Muscle layer of colon (tissue), 2 donors: ENCODE measurements around the gene SLC25A23.

Source experiments
- H3K27ac ChIP-seq: one replicate; pipeline ENCODE4 v1.7.0; 2013; ENCODE audit warnings: low read depth, mild to moderate bottlenecking, low read length, moderate library complexity
- H3K27me3 ChIP-seq, 2 donors: one replicate each; pipeline ENCODE4 v1.7.0; 2013; ENCODE audit warnings: low read length in 2 of 2, mild to moderate bottlenecking in 2 of 2; ENCODE audit not compliant: insufficient read depth in 2 of 2, control insufficient read depth in 1 of 2
- H3K36me3 ChIP-seq: one replicate; pipeline ENCODE4 v1.7.0; 2013; ENCODE audit warnings: mild to moderate bottlenecking, low read length; ENCODE audit not compliant: insufficient read depth
- H3K4me1 ChIP-seq: one replicate; pipeline ENCODE4 v1.7.0; 2013; ENCODE audit warnings: mild to moderate bottlenecking, low read length; ENCODE audit not compliant: insufficient read depth
- H3K4me3 ChIP-seq, 2 donors: one replicate each; pipeline ENCODE4 v1.7.0; 2013; ENCODE audit warnings: low read length in 2 of 2, low read depth in 1 of 2, mild to moderate bottlenecking in 1 of 2, moderate library complexity in 1 of 2
- H3K9ac ChIP-seq: one replicate; pipeline ENCODE4 v1.7.0; 2013; ENCODE audit warnings: low read length
- H3K9me3 ChIP-seq: one replicate; pipeline ENCODE4 v1.7.0; 2013; ENCODE audit warnings: mild to moderate bottlenecking, low read length
- donor health status: abdominal sarcoma.
- donor health status: Adenocarcinoma of cecum.

Gene SLC25A23

DNA sequence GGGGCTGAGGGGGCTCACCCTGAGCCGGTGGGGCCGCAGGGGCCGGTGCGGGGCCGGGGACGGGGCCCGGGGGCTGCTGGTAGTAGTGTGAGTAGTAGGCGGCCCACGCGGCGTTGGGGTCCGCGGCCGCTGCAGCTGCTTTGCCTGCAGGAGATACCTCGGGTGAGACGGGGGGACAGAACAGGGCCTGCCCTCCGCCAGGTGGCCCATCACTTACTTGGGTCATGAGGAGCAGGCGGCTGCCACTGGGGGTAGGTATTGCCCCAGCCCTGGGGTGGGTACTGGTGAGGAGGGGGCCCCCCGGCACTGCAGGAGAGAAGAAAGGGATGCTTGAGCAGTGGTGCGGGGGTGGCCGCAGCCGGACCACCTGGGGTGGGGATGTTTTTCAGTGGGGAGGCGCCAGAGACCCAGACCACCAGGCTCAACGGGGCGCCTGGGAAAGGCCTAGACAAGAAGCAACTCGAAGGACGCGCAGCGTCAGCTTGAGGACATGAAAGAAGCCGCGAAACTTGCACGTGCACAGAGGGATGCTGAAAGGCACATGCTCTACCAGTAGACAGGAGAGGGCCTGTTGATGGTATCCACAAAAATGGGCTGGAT lies 43.9 kb downstream of the SLC25A23 start:
- H3K4me3 ChIP-seq, result no peak overlapping the region
- no peaks in the 10 kb centered on the region for H3K9me3 ChIP-seq
- no peaks in the 10 kb centered on the region for H3K27me3 ChIP-seq
- H3K9ac ChIP-seq, result no peak overlapping the region
- H3K27ac ChIP-seq, result no peak overlapping the region
- peaks cover 56% of the 10 kb centered on the region for H3K36me3 ChIP-seq
- no peaks in the 10 kb centered on the region for H3K4me1 ChIP-seq

DNA sequence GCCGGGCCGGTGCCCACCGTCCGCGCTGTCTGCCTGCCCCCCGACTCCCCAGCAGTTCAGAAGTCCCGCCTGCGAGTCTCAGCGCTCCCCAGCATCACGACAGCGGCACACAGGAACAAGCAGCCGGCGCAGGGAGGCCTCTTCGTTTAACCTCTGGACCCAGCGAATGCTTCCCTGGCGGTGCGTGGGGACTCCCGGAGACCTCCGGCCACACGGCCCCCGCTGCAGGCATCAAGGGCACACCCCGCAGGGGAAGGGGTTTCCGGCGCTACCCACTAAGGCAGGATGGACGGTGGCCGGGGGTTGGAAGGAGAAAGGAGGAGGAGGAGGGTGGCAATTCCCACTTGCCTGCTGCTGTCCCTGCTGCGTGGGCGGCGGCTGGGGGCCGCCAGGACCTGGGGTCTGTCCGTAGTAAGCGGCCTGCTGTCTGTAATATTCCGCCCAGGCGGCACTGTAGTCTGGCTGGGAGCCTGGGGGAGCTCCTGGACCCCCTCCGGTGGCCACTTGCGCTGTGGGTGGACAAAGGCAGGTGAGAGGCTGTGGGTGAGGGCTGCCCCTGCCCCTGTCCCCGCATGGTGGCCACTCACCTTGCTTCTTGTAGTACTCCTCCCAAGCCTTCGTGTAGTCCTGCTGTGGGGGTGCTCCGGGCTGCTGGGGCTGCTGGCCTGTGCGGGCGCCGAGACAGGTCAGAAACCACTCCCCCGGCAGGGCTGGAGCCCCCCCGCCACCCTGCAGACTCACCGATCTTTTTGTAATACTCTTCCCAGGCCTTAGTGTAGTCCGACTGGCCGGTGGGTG lies 44.6 kb downstream of the SLC25A23 start:
- H3K36me3 ChIP-seq, result peaks cover 49% of the 10 kb centered on the region
- no peaks in the 10 kb centered on the region for H3K9me3 ChIP-seq

DNA sequence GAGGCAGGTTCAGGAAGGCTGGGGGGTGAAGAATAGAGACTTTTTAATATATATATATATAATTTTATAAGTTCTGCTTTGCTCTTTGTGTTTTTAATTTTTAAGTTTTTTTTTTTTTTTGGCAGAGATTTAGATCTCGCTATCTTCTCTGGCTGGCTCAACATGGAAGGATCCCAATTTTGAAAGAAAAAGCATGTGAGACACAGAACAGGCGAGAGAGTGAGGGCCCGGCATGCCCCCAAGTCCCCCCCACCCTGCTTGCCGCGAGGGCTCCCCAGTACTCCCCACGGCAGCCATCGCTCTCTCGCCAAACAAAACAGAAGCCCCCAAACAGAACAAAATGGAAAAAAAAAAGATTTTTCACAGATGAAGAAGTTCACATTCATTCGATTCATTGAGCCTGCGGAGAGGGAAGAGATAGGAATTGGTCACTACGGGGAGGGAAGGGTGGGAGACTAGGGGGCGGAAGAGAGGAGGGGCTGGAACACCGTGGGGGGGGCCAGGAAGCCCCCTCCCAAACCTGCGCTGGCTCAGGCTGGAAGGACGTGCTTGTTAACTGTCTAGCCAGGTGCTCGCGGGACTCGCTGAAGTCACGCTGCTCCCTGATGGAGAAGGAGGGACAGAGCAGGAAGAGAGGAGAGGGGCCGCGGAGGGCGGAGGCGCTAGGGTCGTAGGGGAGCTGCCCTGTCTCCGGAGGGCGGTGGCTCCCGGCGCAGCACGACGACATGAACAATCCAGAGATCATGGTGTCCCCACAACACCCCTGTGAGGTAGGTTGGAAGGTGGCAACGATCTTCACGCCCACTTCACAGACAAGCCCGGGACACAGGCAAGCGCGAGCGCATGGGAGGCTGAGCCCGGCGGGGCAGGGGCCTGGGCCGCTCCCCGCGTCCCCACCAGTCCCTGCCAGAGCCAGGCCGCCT lies 45.6 kb downstream of the SLC25A23 start:
- peaks cover 39% of the 10 kb centered on the region for H3K36me3 ChIP-seq

More for the DNA sequence above, 44.6 kb downstream of the SLC25A23 start:
- no peaks in the 10 kb centered on the region for H3K27me3 ChIP-seq
- no peak overlapping the region for H3K4me3 ChIP-seq
- no peak overlapping the region for H3K27ac ChIP-seq
- no peaks in the 10 kb centered on the region for H3K4me1 ChIP-seq
- no peak overlapping the region for H3K9ac ChIP-seq

DNA sequence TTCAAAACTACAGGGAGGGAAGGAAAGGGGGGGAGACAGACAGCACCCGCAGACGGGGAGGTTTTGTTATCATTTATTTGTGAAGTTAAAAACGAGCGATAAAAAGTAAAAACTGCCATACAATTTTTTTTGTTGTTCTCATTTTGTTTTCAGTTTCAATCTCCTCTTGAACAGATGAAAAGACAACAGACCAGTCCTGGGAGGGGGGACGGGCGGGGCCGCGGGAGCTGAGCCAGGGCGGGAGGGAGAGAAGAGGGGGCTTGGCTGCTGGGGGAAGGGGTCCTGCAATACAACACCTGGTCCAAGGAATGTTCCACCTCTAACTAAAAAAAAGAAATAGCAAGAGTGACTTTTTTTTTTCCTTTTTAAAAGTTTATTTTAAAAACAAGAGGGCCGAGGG lies 46.3 kb downstream of the SLC25A23 start:
- H3K4me1 ChIP-seq, result no peaks in the 10 kb centered on the region
- no peak overlapping the region for H3K27ac ChIP-seq
- no peaks in the 10 kb centered on the region for H3K27me3 ChIP-seq

More for the DNA sequence above, 45.6 kb downstream of the SLC25A23 start:
- H3K4me3 ChIP-seq, result no peak overlapping the region
- no peaks in the 10 kb centered on the region for H3K27me3 ChIP-seq
- H3K4me1 ChIP-seq, result no peaks in the 10 kb centered on the region
- H3K9ac ChIP-seq, result no peak overlapping the region
- H3K27ac ChIP-seq, result no peak overlapping the region
- H3K9me3 ChIP-seq, result no peaks in the 10 kb centered on the region

DNA sequence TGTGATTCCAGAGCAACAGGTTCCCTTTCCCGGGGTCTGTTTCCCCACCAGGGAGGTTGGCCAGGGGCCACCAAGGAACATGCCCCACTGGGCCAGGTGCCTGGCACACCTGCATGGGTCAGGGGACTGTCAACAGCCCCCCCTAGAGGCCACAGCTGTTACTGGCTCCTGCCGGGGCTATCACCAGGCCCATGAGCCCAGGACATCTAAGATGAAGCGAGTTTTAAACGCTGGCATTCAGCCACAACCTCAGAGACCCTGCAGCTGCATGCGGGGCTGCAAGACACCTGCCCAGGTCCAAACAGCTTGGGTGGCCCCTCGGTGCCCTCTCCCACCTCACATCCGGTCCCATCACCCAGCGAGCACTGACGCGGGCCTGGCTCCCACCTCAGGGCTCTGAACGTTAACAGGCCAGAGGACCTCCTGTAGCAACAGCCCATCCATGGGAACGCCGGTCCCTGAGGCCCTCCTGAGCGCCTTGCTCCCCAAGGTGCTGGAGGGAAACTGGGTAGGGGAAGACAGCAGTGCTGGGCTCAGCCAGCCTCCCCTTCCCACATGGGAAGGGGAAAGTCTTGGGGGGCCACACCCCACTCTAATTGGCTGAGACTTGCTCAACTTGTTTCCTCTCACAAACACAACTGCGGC lies 47.0 kb downstream of the SLC25A23 start:
- H3K36me3 ChIP-seq, result peaks cover 24% of the 10 kb centered on the region
- no peak overlapping the region for H3K9ac ChIP-seq
- H3K4me3 ChIP-seq, result no peak overlapping the region
- no peak overlapping the region for H3K27ac ChIP-seq
- no peaks in the 10 kb centered on the region for H3K27me3 ChIP-seq
- H3K4me1 ChIP-seq, result no peaks in the 10 kb centered on the region
- no peaks in the 10 kb centered on the region for H3K9me3 ChIP-seq

More for the DNA sequence above, 46.3 kb downstream of the SLC25A23 start:
- H3K4me3 ChIP-seq, result no peak overlapping the region
- H3K36me3 ChIP-seq, result peaks cover 32% of the 10 kb centered on the region
- no peak overlapping the region for H3K9ac ChIP-seq
- H3K9me3 ChIP-seq, result no peaks in the 10 kb centered on the region

DNA sequence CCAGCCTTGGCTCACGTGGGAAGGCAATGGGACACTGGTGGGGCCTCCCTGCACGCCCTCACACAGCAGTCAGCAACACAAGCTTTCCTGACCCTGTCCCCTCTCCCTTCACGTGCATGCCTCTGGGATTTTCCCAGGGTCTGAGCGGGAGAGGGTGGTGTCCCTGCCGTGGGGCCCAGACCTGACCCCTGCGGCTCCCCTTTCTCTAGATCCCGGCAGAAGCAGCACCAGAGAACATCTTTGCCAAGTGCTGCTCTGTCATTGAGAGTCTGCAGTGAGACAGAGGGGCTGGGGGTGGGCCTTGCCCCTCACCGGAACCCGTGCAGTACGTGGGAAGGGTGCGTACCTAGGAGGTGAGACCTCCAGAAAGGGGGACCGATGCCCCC lies 47.5 kb downstream of the SLC25A23 start:
- H3K9me3 ChIP-seq, result no peaks in the 10 kb centered on the region
- H3K36me3 ChIP-seq, result peaks cover 19% of the 10 kb centered on the region
- no peak overlapping the region for H3K9ac ChIP-seq
- no peak overlapping the region for H3K4me3 ChIP-seq
- no peak overlapping the region for H3K27ac ChIP-seq
- no peaks in the 10 kb centered on the region for H3K4me1 ChIP-seq
- no peaks in the 10 kb centered on the region for H3K27me3 ChIP-seq

DNA sequence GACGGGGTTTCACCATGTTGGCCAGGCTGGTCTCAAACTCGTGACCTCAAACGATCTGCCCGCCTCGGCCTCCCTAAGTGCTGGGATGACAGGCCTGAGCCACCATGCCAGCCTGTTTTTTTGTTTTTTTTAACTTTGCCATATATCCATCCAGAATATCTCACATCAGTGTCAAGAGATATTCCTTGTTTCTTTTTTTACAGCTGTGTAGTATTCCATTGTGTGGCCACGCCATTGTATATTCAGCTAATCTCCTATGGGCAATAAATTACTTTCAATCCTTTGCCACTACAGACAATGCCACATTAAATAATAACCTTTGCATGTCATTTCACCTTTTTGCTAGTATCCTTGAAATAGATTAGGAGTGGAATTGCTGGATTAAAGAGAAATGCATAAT lies 50.2 kb downstream of the SLC25A23 start:
- Histone ChIP-seq H3K36me3 (peaks cover 3% of the 10 kb centered on the region), H3K9me3 (no peaks in the 10 kb centered on the region), H3K4me1 (no peaks in the 10 kb centered on the region), H3K9ac (no peak overlapping the region), H3K27ac (no peak overlapping the region), H3K27me3 (no peaks in the 10 kb centered on the region), H3K4me3 (no peak overlapping the region)

DNA sequence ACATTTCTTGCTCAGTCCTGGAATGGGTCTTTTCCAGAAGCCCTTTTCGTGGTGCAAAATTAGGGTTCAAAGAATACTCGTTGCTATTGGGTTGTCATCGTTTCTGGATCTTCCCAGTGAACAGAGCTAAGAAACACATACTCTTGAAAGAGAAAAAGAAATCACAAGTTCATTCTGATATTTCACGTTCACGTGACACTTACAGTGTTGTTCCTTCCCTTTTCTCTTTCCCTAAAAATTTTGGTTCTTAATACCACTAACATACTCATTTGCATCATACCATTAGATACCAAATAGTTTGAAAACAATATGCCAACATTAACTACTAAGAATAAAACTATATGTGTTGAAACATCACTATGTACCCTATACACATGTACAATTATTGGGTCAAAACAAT lies 53.2 kb downstream of the SLC25A23 start:
- Histone ChIP-seq H3K9me3 (no peaks in the 10 kb centered on the region), H3K36me3 (no peaks in the 10 kb centered on the region), H3K4me3 (no peak overlapping the region), H3K9ac (no peak overlapping the region), H3K4me1 (no peaks in the 10 kb centered on the region), H3K27me3 (no peaks in the 10 kb centered on the region), H3K27ac (no peak overlapping the region)

DNA sequence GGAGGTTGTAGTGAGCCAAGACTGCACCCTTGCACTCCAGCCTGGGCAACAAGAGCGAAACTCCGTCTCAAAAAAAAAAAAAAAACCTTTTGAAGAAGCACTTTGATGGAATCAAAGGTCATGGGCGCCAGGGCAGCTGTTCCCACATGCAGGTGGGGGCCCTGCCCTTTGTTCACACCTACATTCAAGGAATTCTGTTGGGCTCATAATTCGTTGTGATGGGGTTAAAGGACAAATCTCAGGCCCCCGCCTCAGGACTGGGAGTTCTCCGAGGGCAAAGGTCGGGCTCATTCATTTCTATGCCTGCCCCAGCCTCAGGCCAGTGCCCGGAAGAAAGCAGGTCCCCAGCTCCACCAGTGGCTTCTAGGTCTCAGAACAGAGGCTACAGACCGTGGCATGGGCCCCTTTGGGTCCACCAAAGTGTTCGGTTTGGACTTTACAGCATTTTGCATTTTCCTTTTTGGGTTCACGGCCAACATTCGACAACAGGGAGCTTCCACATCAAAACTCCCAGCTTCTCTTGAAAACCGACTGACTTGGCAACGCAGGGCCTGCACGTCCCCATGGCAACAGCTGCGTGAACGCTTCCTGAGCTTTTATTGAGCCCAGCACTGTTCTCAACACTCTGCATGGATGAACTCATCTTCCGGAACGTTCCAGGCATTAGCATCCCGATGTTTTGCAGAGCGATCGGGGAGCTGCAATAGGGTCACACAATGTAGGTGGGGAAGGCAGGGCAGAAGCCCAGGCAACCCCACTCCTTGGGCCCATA lies 56.6 kb downstream of the SLC25A23 start:
- Histone ChIP-seq H3K27me3 (no peaks in the 10 kb centered on the region), H3K9me3 (no peaks in the 10 kb centered on the region), H3K27ac (no peak overlapping the region), H3K4me3 (no peak overlapping the region), H3K4me1 (no peaks in the 10 kb centered on the region), H3K36me3 (no peaks in the 10 kb centered on the region), H3K9ac (no peak overlapping the region)

DNA sequence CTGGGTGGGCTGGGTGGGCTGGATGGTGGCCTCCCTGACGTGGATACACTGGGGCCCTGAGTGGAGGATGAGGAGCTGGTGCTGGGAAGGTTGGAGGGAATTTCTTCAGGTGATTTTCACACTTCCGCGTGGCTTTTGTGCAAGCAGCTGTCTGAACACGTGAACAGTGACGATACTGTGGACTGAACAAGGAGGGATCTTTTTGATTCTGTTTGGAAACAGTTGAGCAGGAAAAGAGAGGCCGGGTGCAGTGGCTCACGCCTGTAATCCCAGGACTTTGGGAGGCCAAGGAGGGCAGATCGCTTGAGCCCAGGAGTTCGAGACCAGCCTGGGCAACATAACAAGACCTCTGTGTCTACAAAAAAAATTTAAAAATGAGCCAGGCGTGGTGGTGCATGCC lies 57.5 kb downstream of the SLC25A23 start:
- no peaks in the 10 kb centered on the region for H3K27me3 ChIP-seq
- H3K27ac ChIP-seq, result no peak overlapping the region
- H3K9ac ChIP-seq, result no peak overlapping the region
- no peaks in the 10 kb centered on the region for H3K4me1 ChIP-seq
- no peak overlapping the region for H3K4me3 ChIP-seq
- H3K9me3 ChIP-seq, result no peaks in the 10 kb centered on the region
- no peaks in the 10 kb centered on the region for H3K36me3 ChIP-seq
